ENCODE measurements around the gene GJC2. TPM values are rescaled to one million over a fixed set of nuclear protein-coding genes. Genes with fewer than 3 reads are reported as not detected.

Gene GJC2
- total and polyA plus RNA-seq, 10 of the 15 experiments (the other 5 are each of a cell fraction or from before 2014, with no cell fraction given), result 0.04 to 0.44 (median 0.07) TPM; not detected in 4

DNA sequence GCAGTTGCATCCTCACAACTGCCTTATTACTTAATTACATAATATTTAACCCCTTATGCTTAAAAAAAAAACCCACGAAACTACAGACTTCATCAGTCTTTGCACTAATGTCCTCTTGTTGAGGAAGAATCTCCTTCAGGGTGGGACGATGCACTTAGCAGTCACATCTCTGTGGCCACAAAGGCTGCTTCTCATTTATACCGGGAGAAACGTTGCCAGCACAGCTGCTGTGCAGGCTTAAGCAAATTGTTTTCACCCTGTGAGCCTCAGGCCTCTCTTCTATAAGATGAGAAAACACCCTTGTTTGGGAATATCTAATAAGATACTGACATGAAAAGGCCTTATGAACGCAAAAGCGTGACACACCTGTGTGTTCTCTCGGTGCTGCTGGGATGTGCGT, 55.2 kb downstream of the GJC2 start:
- Histone ChIP-seq H3K4me1 (ENCODE audit: control insufficient read depth, insufficient read depth, low read length) (no peaks in the 10 kb centered on the region), H3K27me3 (replicated peaks in 1 of 2; ENCODE audit: control insufficient read depth in 2 of 2, insufficient read depth in 2 of 2, low read length in 1 of 2) (no peaks in the 10 kb centered on the region; a peak in 2 of 4 replicates), H3K9ac (ENCODE audit: control insufficient read depth, insufficient read depth, low read length) (no peak overlapping the region), H3K4me2 (ENCODE audit: control insufficient read depth, insufficient read depth) (no peak overlapping the region), H3K4me3 (no peak overlapping the region), H2AFZ (ENCODE audit: control insufficient read depth, low read depth, low read length) (no peak overlapping the region), H3K9me3 (replicated peaks; ENCODE audit: control insufficient read depth, insufficient read depth, low read length) (no peaks in the 10 kb centered on the region; the same call in 2 of the 3 replicates), H3K36me3 (ENCODE audit: control insufficient read depth in 2 of 2, insufficient read depth in 2 of 2, low read length in 1 of 2) (no peaks in the 10 kb centered on the region), H4K20me1 (ENCODE audit: control insufficient read depth, insufficient read depth) (no peaks in the 10 kb centered on the region), H3K79me2 (ENCODE audit: control insufficient read depth, insufficient read depth, low read length) (no peaks in the 10 kb centered on the region), H3K27ac (ENCODE audit: control insufficient read depth, insufficient read depth) (no peak overlapping the region)
- ATAC-seq (no peak), DNase-seq (ENCODE audit: low read depth, low spot score) (no peak), FAIRE-seq (no peak)
- BruUV-seq (replicated peaks), result no TSS peak
- TF ChIP-seq ZBTB11 (CRISPR knock-in tag; IDR thresholded peaks at IDR 0.05), result no peak
- no peak for TF ChIP-seq ZBTB33 (IDR thresholded peaks at IDR 0.05)
- TF ChIP-seq IRF4 (IDR thresholded peaks at IDR 0.05; ENCODE audit: low read depth, low read length), result no peak
- TF ChIP-seq, protein P1, sequence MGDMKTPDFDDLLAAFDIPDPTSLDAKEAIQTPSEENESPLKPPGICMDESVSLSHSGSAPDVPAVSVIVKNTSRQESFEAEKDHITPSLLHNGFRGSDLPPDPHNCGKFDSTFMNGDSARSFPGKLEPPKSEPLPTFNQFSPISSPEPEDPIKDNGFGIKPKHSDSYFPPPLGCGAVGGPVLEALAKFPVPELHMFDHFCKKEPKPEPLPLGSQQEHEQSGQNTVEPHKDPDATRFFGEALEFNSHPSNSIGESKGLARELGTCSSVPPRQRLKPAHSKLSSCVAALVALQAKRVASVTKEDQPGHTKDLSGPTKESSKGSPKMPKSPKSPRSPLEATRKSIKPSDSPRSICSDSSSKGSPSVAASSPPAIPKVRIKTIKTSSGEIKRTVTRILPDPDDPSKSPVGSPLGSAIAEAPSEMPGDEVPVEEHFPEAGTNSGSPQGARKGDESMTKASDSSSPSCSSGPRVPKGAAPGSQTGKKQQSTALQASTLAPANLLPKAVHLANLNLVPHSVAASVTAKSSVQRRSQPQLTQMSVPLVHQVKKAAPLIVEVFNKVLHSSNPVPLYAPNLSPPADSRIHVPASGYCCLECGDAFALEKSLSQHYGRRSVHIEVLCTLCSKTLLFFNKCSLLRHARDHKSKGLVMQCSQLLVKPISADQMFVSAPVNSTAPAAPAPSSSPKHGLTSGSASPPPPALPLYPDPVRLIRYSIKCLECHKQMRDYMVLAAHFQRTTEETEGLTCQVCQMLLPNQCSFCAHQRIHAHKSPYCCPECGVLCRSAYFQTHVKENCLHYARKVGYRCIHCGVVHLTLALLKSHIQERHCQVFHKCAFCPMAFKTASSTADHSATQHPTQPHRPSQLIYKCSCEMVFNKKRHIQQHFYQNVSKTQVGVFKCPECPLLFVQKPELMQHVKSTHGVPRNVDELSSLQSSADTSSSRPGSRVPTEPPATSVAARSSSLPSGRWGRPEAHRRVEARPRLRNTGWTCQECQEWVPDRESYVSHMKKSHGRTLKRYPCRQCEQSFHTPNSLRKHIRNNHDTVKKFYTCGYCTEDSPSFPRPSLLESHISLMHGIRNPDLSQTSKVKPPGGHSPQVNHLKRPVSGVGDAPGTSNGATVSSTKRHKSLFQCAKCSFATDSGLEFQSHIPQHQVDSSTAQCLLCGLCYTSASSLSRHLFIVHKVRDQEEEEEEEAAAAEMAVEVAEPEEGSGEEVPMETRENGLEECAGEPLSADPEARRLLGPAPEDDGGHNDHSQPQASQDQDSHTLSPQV (IDR thresholded peaks at IDR 0.05), result no peak
- TF ChIP-seq MYB (IDR thresholded peaks at IDR 0.05; ENCODE audit: borderline replicate concordance, low read depth, low read length), result no peak
- TF ChIP-seq, protein P2, sequence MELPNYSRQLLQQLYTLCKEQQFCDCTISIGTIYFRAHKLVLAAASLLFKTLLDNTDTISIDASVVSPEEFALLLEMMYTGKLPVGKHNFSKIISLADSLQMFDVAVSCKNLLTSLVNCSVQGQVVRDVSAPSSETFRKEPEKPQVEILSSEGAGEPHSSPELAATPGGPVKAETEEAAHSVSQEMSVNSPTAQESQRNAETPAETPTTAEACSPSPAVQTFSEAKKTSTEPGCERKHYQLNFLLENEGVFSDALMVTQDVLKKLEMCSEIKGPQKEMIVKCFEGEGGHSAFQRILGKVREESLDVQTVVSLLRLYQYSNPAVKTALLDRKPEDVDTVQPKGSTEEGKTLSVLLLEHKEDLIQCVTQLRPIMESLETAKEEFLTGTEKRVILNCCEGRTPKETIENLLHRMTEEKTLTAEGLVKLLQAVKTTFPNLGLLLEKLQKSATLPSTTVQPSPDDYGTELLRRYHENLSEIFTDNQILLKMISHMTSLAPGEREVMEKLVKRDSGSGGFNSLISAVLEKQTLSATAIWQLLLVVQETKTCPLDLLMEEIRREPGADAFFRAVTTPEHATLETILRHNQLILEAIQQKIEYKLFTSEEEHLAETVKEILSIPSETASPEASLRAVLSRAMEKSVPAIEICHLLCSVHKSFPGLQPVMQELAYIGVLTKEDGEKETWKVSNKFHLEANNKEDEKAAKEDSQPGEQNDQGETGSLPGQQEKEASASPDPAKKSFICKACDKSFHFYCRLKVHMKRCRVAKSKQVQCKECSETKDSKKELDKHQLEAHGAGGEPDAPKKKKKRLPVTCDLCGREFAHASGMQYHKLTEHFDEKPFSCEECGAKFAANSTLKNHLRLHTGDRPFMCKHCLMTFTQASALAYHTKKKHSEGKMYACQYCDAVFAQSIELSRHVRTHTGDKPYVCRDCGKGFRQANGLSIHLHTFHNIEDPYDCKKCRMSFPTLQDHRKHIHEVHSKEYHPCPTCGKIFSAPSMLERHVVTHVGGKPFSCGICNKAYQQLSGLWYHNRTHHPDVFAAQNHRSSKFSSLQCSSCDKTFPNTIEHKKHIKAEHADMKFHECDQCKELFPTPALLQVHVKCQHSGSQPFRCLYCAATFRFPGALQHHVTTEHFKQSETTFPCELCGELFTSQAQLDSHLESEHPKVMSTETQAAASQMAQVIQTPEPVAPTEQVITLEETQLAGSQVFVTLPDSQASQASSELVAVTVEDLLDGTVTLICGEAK (IDR thresholded peaks at IDR 0.05; ENCODE audit: borderline replicate concordance), result no peak
- no peak for TF ChIP-seq TCF12 (IDR thresholded peaks at IDR 0.05; ENCODE audit: low read depth, low read length)
- TF ChIP-seq, protein P3, sequence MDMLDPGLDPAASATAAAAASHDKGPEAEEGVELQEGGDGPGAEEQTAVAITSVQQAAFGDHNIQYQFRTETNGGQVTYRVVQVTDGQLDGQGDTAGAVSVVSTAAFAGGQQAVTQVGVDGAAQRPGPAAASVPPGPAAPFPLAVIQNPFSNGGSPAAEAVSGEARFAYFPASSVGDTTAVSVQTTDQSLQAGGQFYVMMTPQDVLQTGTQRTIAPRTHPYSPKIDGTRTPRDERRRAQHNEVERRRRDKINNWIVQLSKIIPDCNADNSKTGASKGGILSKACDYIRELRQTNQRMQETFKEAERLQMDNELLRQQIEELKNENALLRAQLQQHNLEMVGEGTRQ (IDR thresholded peaks at IDR 0.05; ENCODE audit: borderline replicate concordance, low read depth, low read length), result no peak
- ChIA-PET CTCF (no interaction called here), RAD21 (ENCODE audit: unreplicated experiment) (no interaction called here), POLR2A (no interaction called here), SMC1A (ENCODE audit: uncharacterized antibody, unreplicated experiment) (no interaction called here)
- intact Hi-C loops (cut with micrococcal nuclease; ENCODE audit: unreplicated experiment) (no loop called here), in situ Hi-C loops (cut with MboI) (no loop called here)
- WGBS (ENCODE audit: insufficient coverage, insufficient replicate concordance, low lambda C conversion rate, missing lambda C conversion rate), result 50% methylated on average over 8 of the region's 8 CpGs
